Tibial artery (tissue), 4 donors: ENCODE results near the gene HID1.

Experiments
- DNase-seq, 2 donors: peaks; one replicate each; pipeline ENCODE4 v3.0.0-alpha.2; 2019
- H3K27ac ChIP-seq, 2 donors: fragments of 200-600 bp; sonication (generic) in 1 of 2; 1 replicate in 1 of 2; 2 replicates in 1 of 2; pipeline ENCODE4 v1.5.1; 2018 to 2019; ENCODE audit warnings: mild to moderate bottlenecking in 1 of 2
- H3K27me3 ChIP-seq, 2 donors: fragments of 200-600 bp; sonication (generic) in 1 of 2; one replicate each; pipeline versions ENCODE4 v1.5.1 to v1.6.0; 2016 to 2019
- H3K36me3 ChIP-seq, 3 donors: fragments of 200-600 bp; sonication (generic) in 2 of 3; one replicate each; pipeline ENCODE4 v1.5.1; 2016 to 2019; ENCODE audit warnings: mild to moderate bottlenecking in 2 of 3
- H3K4me1 ChIP-seq, 4 donors: fragments of 200-600 bp; sonication (generic) in 2 of 4; 1 replicate in 3 of 4; 2 replicates in 1 of 4; pipeline ENCODE4 v1.5.1; 2016 to 2019
- H3K4me3 ChIP-seq, 2 donors: fragments of 200-600 bp; sonication (generic) in 1 of 2; 1 replicate in 1 of 2; 2 replicates in 1 of 2; pipeline ENCODE4 v1.5.1; 2018 to 2019; ENCODE audit warnings: mild to moderate bottlenecking in 2 of 2
- H3K9me3 ChIP-seq, 3 donors: fragments of 200-600 bp; sonication (generic) in 1 of 3; one replicate each; pipeline ENCODE4 v1.5.1; 2016 to 2019
- CTCF ChIP-seq, 2 experiments: fragments of 200-600 bp in 1 of 2; fragments of 450-650 bp in 1 of 2; IDR thresholded peaks; one replicate each; pipeline ENCODE4 v1.5.1; 2017 to 2019; ENCODE audit warnings: antibody characterized with exemption in 2 of 2, mild to moderate bottlenecking in 1 of 2, moderate library complexity in 1 of 2
- intact Hi-C: fragments of 100-400 bp; cut with DNase I; formaldehyde crosslinking; loops from one replicate; pipeline ENCODE4 v1.15.0; 2023; ENCODE audit warnings: low total_unique reads

The HID1 gene

GRCh38 chr17:74949455-74950115, 23.0 kb downstream of the HID1 start:
- intact Hi-C loops = no loop called here
- DNase-seq = no peak
- H3K4me1 ChIP-seq = no peaks in the 10 kb centered on the region
- TF ChIP-seq CTCF (IDR thresholded peaks at IDR 0.05) = no peak
- H3K27ac ChIP-seq = no peak overlapping the region
- H3K4me3 ChIP-seq = no peak overlapping the region
- H3K36me3 ChIP-seq = peaks cover 0 to 14% (median 0%) of the 10 kb centered on the region in 3 donors
- H3K9me3 ChIP-seq = no peaks in the 10 kb centered on the region
- H3K27me3 ChIP-seq = peaks cover 0 to 60% of the 10 kb centered on the region in 2 donors

GRCh38 chr17:74947041-74947754, 25.4 kb downstream of the HID1 start:
- Histone ChIP-seq H3K27ac (no peak overlapping the region), H3K27me3 (peaks cover 0 to 75% of the 10 kb centered on the region in 2 donors)
- intact Hi-C loops = no loop called here

GRCh38 chr17:74946641-74947040, 25.9 kb downstream of the HID1 start:
- Histone ChIP-seq H3K27ac (no peak overlapping the region), H3K4me1 (no peaks in the 10 kb centered on the region), H3K27me3 (peaks cover 0 to 75% of the 10 kb centered on the region in 2 donors), H3K4me3 (no peak overlapping the region), H3K9me3 (no peaks in the 10 kb centered on the region), H3K36me3 (no peaks in the 10 kb centered on the region)
- intact Hi-C loops = no loop called here
- TF ChIP-seq CTCF (IDR thresholded peaks at IDR 0.05) = no peak
- no peak for DNase-seq

More at GRCh38 chr17:74947041-74947754, 25.4 kb downstream of the HID1 start:
- Histone ChIP-seq H3K9me3 (no peaks in the 10 kb centered on the region), H3K4me3 (no peak overlapping the region), H3K4me1 (no peaks in the 10 kb centered on the region), H3K36me3 (no peaks in the 10 kb centered on the region)
- DNase-seq = no peak
- TF ChIP-seq CTCF (IDR thresholded peaks at IDR 0.05) = no peak

- no peak for DNase-seq
- Histone ChIP-seq H3K9me3 (no peaks in the 10 kb centered on the region), H3K36me3 (no peaks in the 10 kb centered on the region), H3K4me3 (no peak overlapping the region), H3K4me1 (no peaks in the 10 kb centered on the region), H3K27ac (no peak overlapping the region), H3K27me3 (peaks cover 0 to 75% of the 10 kb centered on the region in 2 donors)
- no peak for TF ChIP-seq CTCF (IDR thresholded peaks at IDR 0.05)
- intact Hi-C loops = no loop called here
Measured at GRCh38 chr17:74945543-74945942, 27.0 kb downstream of the HID1 start.

GRCh38 chr17:74943808-74944522, 28.6 kb downstream of the HID1 start:
- Histone ChIP-seq H3K9me3 (no peaks in the 10 kb centered on the region), H3K4me3 (no peak overlapping the region), H3K4me1 (no peaks in the 10 kb centered on the region), H3K36me3 (no peaks in the 10 kb centered on the region), H3K27me3 (peaks cover 0 to 71% of the 10 kb centered on the region in 2 donors), H3K27ac (no peak overlapping the region)
- DNase-seq = no peak
- TF ChIP-seq CTCF (IDR thresholded peaks at IDR 0.05) = no peak
- intact Hi-C loops = no loop called here
